ENCODE measurements around the gene SCCPDH.

GRCh38 chr1:246765521-246765920, 41.3 kb downstream of the SCCPDH start:
- TF ChIP-seq, protein P1, sequence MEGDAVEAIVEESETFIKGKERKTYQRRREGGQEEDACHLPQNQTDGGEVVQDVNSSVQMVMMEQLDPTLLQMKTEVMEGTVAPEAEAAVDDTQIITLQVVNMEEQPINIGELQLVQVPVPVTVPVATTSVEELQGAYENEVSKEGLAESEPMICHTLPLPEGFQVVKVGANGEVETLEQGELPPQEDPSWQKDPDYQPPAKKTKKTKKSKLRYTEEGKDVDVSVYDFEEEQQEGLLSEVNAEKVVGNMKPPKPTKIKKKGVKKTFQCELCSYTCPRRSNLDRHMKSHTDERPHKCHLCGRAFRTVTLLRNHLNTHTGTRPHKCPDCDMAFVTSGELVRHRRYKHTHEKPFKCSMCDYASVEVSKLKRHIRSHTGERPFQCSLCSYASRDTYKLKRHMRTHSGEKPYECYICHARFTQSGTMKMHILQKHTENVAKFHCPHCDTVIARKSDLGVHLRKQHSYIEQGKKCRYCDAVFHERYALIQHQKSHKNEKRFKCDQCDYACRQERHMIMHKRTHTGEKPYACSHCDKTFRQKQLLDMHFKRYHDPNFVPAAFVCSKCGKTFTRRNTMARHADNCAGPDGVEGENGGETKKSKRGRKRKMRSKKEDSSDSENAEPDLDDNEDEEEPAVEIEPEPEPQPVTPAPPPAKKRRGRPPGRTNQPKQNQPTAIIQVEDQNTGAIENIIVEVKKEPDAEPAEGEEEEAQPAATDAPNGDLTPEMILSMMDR (IDR thresholded peaks at IDR 0.05; ENCODE audit: low read depth, low read length, missing input control), result no peak
- TF ChIP-seq TAF1 (conservative IDR thresholded peaks at IDR 0.05) (no peak), EGR1 (IDR thresholded peaks at IDR 0.05; ENCODE audit: low read depth in 2 of 2) (no peak), RAD21 (IDR thresholded peaks at IDR 0.05) (peak in 1 of 2 donors; percentile 19), JUND (IDR thresholded peaks at IDR 0.05) (no peak), SP1 (IDR thresholded peaks at IDR 0.05) (peak; percentile 54), GABPA (IDR thresholded peaks at IDR 0.05 in 1 of 2, conservative IDR thresholded peaks at IDR 0.05 in 1 of 2) (no peak), REST (IDR thresholded peaks at IDR 0.05) (no peak), HNF4G (IDR thresholded peaks at IDR 0.05) (peak; percentile 60)
- TF ChIP-seq, protein P2, sequence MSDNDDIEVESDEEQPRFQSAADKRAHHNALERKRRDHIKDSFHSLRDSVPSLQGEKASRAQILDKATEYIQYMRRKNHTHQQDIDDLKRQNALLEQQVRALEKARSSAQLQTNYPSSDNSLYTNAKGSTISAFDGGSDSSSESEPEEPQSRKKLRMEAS (IDR thresholded peaks at IDR 0.05), result no peak

Measured in liver (tissue), 3 donors.